ENCODE measurements around the gene ENTHD1. TPM values are rescaled to one million over a fixed set of nuclear protein-coding genes. Genes with fewer than 3 reads are reported as not detected.

ENTHD1 gene
- total and polyA plus RNA-seq, 2 of the 8 experiments (the other 6 are each of a cell fraction or from before 2014, with no cell fraction given), result not detected

DNA sequence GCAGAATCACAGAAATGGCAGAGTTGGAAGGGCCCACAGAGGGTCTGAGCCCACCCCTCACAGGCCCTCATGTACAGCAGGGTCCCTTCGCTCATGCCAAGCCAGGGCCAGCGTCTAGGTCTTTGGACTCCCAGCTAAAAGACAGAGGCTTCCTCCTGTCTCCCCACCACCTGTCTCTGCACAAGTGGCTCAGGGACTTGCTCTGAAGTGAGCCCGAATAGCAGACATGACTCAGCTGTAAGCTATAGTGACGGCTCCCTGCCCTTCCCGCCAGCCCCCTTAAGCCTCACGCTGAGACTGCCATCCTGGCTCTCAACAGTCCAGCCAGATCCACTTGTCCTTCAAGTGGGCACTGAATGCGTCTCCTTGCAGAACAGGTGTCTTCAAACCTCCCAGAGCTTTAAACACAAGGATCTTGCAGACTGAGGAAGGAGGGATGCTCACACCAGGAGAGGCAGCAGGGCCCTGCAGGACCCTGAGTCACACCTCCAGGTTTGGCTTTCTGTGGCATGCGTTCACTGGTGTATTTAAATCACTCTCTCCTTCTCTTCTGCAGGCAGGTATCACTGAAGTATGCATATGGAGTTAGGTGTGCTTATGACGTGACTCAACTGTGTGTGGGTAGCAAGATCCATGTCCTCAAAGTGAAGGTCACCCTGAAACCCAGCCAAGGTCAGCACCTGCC, 168.1 kb downstream of the ENTHD1 start:
- no peaks in the 10 kb centered on the region for H4K20me1 ChIP-seq (replicated peaks in 1 of 2; ENCODE audit: control insufficient read depth in 1 of 2, insufficient read depth in 2 of 2, low read length in 2 of 2)
- H2AK5ac ChIP-seq (ENCODE audit: low read depth, low read length), result no peak overlapping the region
- no peak overlapping the region for H2BK15ac ChIP-seq (ENCODE audit: low read length)
- no peak for FAIRE-seq
- ChIA-PET POLR2A (ENCODE audit: partially characterized antibody) (no interaction called here), CTCF (ENCODE audit: partially characterized antibody) (interaction anchor here (0.9 to 1.4 kb wide), 4 partner anchors 10 to 191 kb away, joined by 3 to 5 read pairs (median 4); no protein-coding TSS in a partner anchor)
- H3K18ac ChIP-seq (ENCODE audit: extremely low read depth, low read length), result no peak overlapping the region
- H2BK5ac ChIP-seq (ENCODE audit: low read depth, low read length), result no peak overlapping the region
- H3K23ac ChIP-seq (ENCODE audit: insufficient read length), result no peak overlapping the region
- no peaks in the 10 kb centered on the region for H3K23me2 ChIP-seq (ENCODE audit: low read depth, low read length)
- H2BK12ac ChIP-seq (ENCODE audit: low read depth, low read length), result no peak overlapping the region
- no peaks in the 10 kb centered on the region for H3K36me3 ChIP-seq (ENCODE audit: control insufficient read depth in 2 of 4, insufficient read depth in 4 of 4, low read length in 3 of 4)
- no peaks in the 10 kb centered on the region for H3K27me3 ChIP-seq (replicated peaks in 1 of 4; ENCODE audit: control insufficient read depth in 3 of 4, extremely low read depth in 1 of 4, insufficient read depth in 3 of 4, low read length in 3 of 4)
- no peak overlapping the region for H2AFZ ChIP-seq (ENCODE audit: low read length)
- H2BK120ac ChIP-seq (replicated peaks; ENCODE audit: low read depth, low read length), result no peak overlapping the region
- no peak overlapping the region for H3K14ac ChIP-seq (ENCODE audit: insufficient read length)
- no peak overlapping the region for H2BK20ac ChIP-seq (ENCODE audit: low read length)
- no peak overlapping the region for H3K4ac ChIP-seq (replicated peaks; ENCODE audit: insufficient read length, low read depth, low read length)
- H3K9ac ChIP-seq (replicated peaks in 1 of 4; ENCODE audit: extremely low read depth in 1 of 4, low read depth in 3 of 4, low read length in 3 of 4), result no peak overlapping the region
- no peak overlapping the region for H4K5ac ChIP-seq (ENCODE audit: insufficient read length, low read depth, low read length)
- H3K79me2 ChIP-seq (ENCODE audit: control insufficient read depth in 1 of 2, insufficient read depth in 2 of 2, low read length in 2 of 2), result no peaks in the 10 kb centered on the region
- H4K91ac ChIP-seq (replicated peaks; ENCODE audit: insufficient read length, low read length), result no peak overlapping the region
- 90% methylated on average over 9 of the region's 9 CpGs; no CpG with 5 or more reads in 1 of the 2 experiments for WGBS, 2 experiments (ENCODE audit: extremely low coverage in 1 of 2, insufficient coverage in 1 of 2, insufficient read length in 1 of 2, insufficient replicate concordance in 2 of 2, low coverage in 1 of 2, low lambda C conversion rate in 2 of 2, missing lambda C conversion rate in 1 of 2)
- H3K4me3 ChIP-seq (ENCODE audit: extremely low read depth in 1 of 4, insufficient read depth in 2 of 4, low read depth in 3 of 4, low read length in 4 of 4), result no peak overlapping the region
- H3K4me1 ChIP-seq (replicated peaks in 1 of 4; ENCODE audit: control insufficient read depth in 3 of 4, insufficient read depth in 4 of 4, low read length in 3 of 4), result no peaks in the 10 kb centered on the region; a peak in 1 of 7 replicates
- no peak overlapping the region for H3K4me2 ChIP-seq (ENCODE audit: insufficient read depth in 1 of 2, low read depth in 2 of 2, low read length in 2 of 2)
- peak in 1 of 2 experiments; percentile 23 for DNase-seq (ENCODE audit: low read depth in 1 of 2, low spot score in 2 of 2)
- no peak overlapping the region for H3K27ac ChIP-seq (ENCODE audit: low read depth, low read length)
- TF ChIP-seq, protein P1, sequence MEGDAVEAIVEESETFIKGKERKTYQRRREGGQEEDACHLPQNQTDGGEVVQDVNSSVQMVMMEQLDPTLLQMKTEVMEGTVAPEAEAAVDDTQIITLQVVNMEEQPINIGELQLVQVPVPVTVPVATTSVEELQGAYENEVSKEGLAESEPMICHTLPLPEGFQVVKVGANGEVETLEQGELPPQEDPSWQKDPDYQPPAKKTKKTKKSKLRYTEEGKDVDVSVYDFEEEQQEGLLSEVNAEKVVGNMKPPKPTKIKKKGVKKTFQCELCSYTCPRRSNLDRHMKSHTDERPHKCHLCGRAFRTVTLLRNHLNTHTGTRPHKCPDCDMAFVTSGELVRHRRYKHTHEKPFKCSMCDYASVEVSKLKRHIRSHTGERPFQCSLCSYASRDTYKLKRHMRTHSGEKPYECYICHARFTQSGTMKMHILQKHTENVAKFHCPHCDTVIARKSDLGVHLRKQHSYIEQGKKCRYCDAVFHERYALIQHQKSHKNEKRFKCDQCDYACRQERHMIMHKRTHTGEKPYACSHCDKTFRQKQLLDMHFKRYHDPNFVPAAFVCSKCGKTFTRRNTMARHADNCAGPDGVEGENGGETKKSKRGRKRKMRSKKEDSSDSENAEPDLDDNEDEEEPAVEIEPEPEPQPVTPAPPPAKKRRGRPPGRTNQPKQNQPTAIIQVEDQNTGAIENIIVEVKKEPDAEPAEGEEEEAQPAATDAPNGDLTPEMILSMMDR (IDR thresholded peaks at IDR 0.05; ENCODE audit: control extremely low read depth in 1 of 3, insufficient read depth in 1 of 3, low read depth in 1 of 3, low read length in 3 of 3), result no peak
- H4K8ac ChIP-seq (ENCODE audit: extremely low read depth, insufficient read depth, low read length), result peak overlapping the region; percentile 12; the same call in 1 of the 2 replicates
- no peaks in the 10 kb centered on the region for H3K9me3 ChIP-seq (ENCODE audit: insufficient read depth in 2 of 2, low read depth in 1 of 2, low read length in 1 of 2)
- H3K56ac ChIP-seq (replicated peaks; ENCODE audit: insufficient read length, low read depth, low read length), result no peak overlapping the region
- no peaks in the 10 kb centered on the region for H3K79me1 ChIP-seq (ENCODE audit: low read depth, low read length)

Data from H1 (cell line).